Body of pancreas (tissue), 4 donors: Measurements from ENCODE around the gene ABCG1. TPM values are rescaled to one million over a fixed set of nuclear protein-coding genes. Genes with fewer than 3 reads are reported as not detected.

Experiments
- ATAC-seq: fragments of 150-250 bp; one replicate; pipeline ENCODE4 v1.9.1; 2016
- DNase-seq, 4 donors: peaks; one replicate each; pipeline ENCODE4 v3.0.0-alpha.2; 2019
- H3K27ac ChIP-seq, 4 donors: fragments of 200-600 bp; sonication (generic); 1 replicate in 3 of 4; 2 replicates in 1 of 4; pipeline versions ENCODE4 v1.5.1 to v1.6.1; 2016 to 2019; ENCODE audit warnings: mild to moderate bottlenecking in 1 of 4, mixed read lengths in 1 of 4, moderate library complexity in 1 of 4
- H3K27me3 ChIP-seq, 2 donors: fragments of 200-600 bp; sonication (generic); one replicate each; pipeline ENCODE4 v1.6.0; 2016; ENCODE audit warnings: mild to moderate bottlenecking in 1 of 2
- H3K36me3 ChIP-seq, 2 donors: fragments of 200-600 bp; sonication (generic); replicated peaks in 1 of 2; 2 replicates each; pipeline ENCODE4 v1.5.1; 2016; ENCODE audit warnings: low read depth in 2 of 2; ENCODE audit not compliant: insufficient read depth in 1 of 2
- H3K4me1 ChIP-seq: fragments of 200-600 bp; sonication (generic); one replicate; pipeline ENCODE4 v1.6.0; 2016
- H3K4me3 ChIP-seq, 2 donors: fragments of 200-600 bp; sonication (generic); 1 replicate in 1 of 2; 2 replicates in 1 of 2; pipeline ENCODE4 v1.5.1; 2016 to 2019
- H3K9me3 ChIP-seq, 3 donors: fragments of 200-600 bp; sonication (generic); 1 replicate in 2 of 3; 2 replicates in 1 of 3; pipeline ENCODE4 v1.5.1; 2016
- CTCF ChIP-seq, 7 experiments: fragments of 450-650 bp in 4 of 7; fragments of 200-600 bp in 3 of 7; sonication (generic) in 3 of 7; IDR thresholded peaks; one replicate each; pipeline ENCODE4 v1.5.1; 2016 to 2019; ENCODE audit warnings: antibody characterized with exemption in 7 of 7
- POLR2A ChIP-seq, 3 donors: fragments of 450-650 bp; IDR thresholded peaks; one replicate each; pipeline ENCODE4 v1.6.1; 2016; ENCODE audit warnings: antibody characterized with exemption in 3 of 3, mild to moderate bottlenecking in 2 of 3
- WGBS, 2 donors: methylation state at CpG; one replicate each; pipeline ENCODE4 v1.1.5; 2017; 5-methylcytosine and 5-hydroxymethylcytosine counted together
- intact Hi-C: fragments of 100-400 bp; cut with DNase I; formaldehyde crosslinking; loops from one replicate; pipeline ENCODE4 v1.15.1; 2023
- total RNA-seq, 2 donors: library from RNA; depleted of rRNA; stranded (reverse); fragments of >200 nt; gene quantifications; one replicate each; pipeline ENCODE4 v1.1.0, GENCODE V29; 2016

ABCG1 gene
- total RNA-seq, 2 donors from 2014 or later: 7.5 to 7.6 TPM

GRCh38 chr21:42281181-42281680, 62.3 kb downstream of the ABCG1 start:
- WGBS, 2 donors: 47 to 64% methylated on average over 11 to 12 of the region's 12 CpGs
- TF ChIP-seq CTCF (IDR thresholded peaks at IDR 0.05) (no peak), POLR2A (IDR thresholded peaks at IDR 0.05) (no peak)
- intact Hi-C loops: no loop called here

GRCh38 chr21:42282021-42282420, 63.1 kb downstream of the ABCG1 start:
- no peaks in the 10 kb centered on the region for H3K36me3 ChIP-seq
- TF ChIP-seq CTCF (IDR thresholded peaks at IDR 0.05) (no peak), POLR2A (IDR thresholded peaks at IDR 0.05) (no peak)
- no peak for ATAC-seq
- no peak for DNase-seq
- H3K4me3 ChIP-seq: no peak overlapping the region
- H3K4me1 ChIP-seq: no peaks in the 10 kb centered on the region
- no peaks in the 10 kb centered on the region for H3K9me3 ChIP-seq
- WGBS, 2 donors: 60 to 89% methylated on average over 1 to 18 of the region's 18 CpGs
- H3K27me3 ChIP-seq: no peaks in the 10 kb centered on the region
- no peak overlapping the region for H3K27ac ChIP-seq
- intact Hi-C loops: no loop called here

More at GRCh38 chr21:42281181-42281680, 62.3 kb downstream of the ABCG1 start:
- DNase-seq (no peak), ATAC-seq (no peak)
- Histone ChIP-seq H3K4me1 (no peaks in the 10 kb centered on the region), H3K36me3 (no peaks in the 10 kb centered on the region), H3K27ac (no peak overlapping the region), H3K27me3 (no peaks in the 10 kb centered on the region), H3K9me3 (no peaks in the 10 kb centered on the region), H3K4me3 (no peak overlapping the region)

- H3K27me3 ChIP-seq: no peaks in the 10 kb centered on the region
- DNase-seq (no peak), ATAC-seq (no peak)
- H3K4me1 ChIP-seq: no peaks in the 10 kb centered on the region
- H3K4me3 ChIP-seq: no peak overlapping the region
- intact Hi-C loops: no loop called here
- H3K27ac ChIP-seq: no peak overlapping the region
- H3K36me3 ChIP-seq: no peaks in the 10 kb centered on the region
- TF ChIP-seq CTCF (IDR thresholded peaks at IDR 0.05) (no peak), POLR2A (IDR thresholded peaks at IDR 0.05) (no peak)
- H3K9me3 ChIP-seq: no peaks in the 10 kb centered on the region
- 70 to 89% methylated on average over 11 to 12 of the region's 12 CpGs for WGBS, 2 donors
Measured at GRCh38 chr21:42282715-42283114, 63.8 kb downstream of the ABCG1 start.

GRCh38 chr21:42285569-42286245, 66.8 kb downstream of the ABCG1 start:
- DNase-seq (no peak), ATAC-seq (no peak)
- Histone ChIP-seq H3K9me3 (no peaks in the 10 kb centered on the region), H3K4me1 (no peaks in the 10 kb centered on the region), H3K27ac (no peak overlapping the region), H3K27me3 (no peaks in the 10 kb centered on the region), H3K36me3 (no peaks in the 10 kb centered on the region), H3K4me3 (no peak overlapping the region)
- intact Hi-C loops: no loop called here
- TF ChIP-seq POLR2A (IDR thresholded peaks at IDR 0.05) (no peak), CTCF (IDR thresholded peaks at IDR 0.05) (no peak)
- 76 to 83% methylated on average over 13 of the region's 13 CpGs for WGBS, 2 donors

GRCh38 chr21:42286416-42286815, 67.5 kb downstream of the ABCG1 start:
- Histone ChIP-seq H3K27me3 (no peaks in the 10 kb centered on the region), H3K4me3 (no peak overlapping the region), H3K36me3 (no peaks in the 10 kb centered on the region), H3K9me3 (no peaks in the 10 kb centered on the region), H3K27ac (no peak overlapping the region), H3K4me1 (no peaks in the 10 kb centered on the region)
- TF ChIP-seq POLR2A (IDR thresholded peaks at IDR 0.05): no peak
- TF ChIP-seq CTCF (IDR thresholded peaks at IDR 0.05): no peak
- intact Hi-C loops: no loop called here
- WGBS, 2 donors: 77 to 80% methylated on average over 12 of the region's 12 CpGs
- DNase-seq (no peak), ATAC-seq (no peak)
